GM13976 (cell line): ENCODE measurements around the gene TPD52L2.

Source experiments
- DNase-seq: peaks from one replicate; pipeline ENCODE4 v3.0.0; 2012; ENCODE audit warnings: low spot score
- CTCF ChIP-seq: IDR thresholded peaks from 2 replicates; pipeline ENCODE4 v1.5.1; 2012; ENCODE audit warnings: borderline replicate concordance, mild to moderate bottlenecking; ENCODE audit not compliant: insufficient read depth; ENCODE audit errors: extremely low read depth, missing control alignments, control extremely low read depth
- in situ Hi-C: fragments of 300-500 bp; cut with MboI; formaldehyde crosslinking; loops from one replicate; pipeline ENCODE4 v1.12.0; 2022; ENCODE audit warnings: low sequenced_read_pairs, mixed read lengths, inconsistent platforms; ENCODE audit not compliant: unreplicated experiment

TPD52L2 gene

GRCh38 chr20:63898882-63899558 is 34.0 kb downstream of the TPD52L2 start:
- in situ Hi-C loops: no loop called here
- TF ChIP-seq CTCF: no peak
- no peak for DNase-seq

GRCh38 chr20:63900413-63900812 is 35.3 kb downstream of the TPD52L2 start:
- in situ Hi-C loops: no loop called here
- no peak for TF ChIP-seq CTCF
- DNase-seq: no peak

GRCh38 chr20:63903796-63904561 is 38.9 kb downstream of the TPD52L2 start:
- in situ Hi-C loops: no loop called here
- no peak for TF ChIP-seq CTCF
- DNase-seq: no peak

- in situ Hi-C loops: no loop called here
- DNase-seq: peak; percentile 48
- no peak for TF ChIP-seq CTCF
Measured at GRCh38 chr20:63908008-63908682, 43.1 kb downstream of the TPD52L2 start.

GRCh38 chr20:63911176-63911575 is 46.1 kb downstream of the TPD52L2 start:
- DNase-seq: no peak
- no peak for TF ChIP-seq CTCF

GRCh38 chr20:63913768-63914167 is 48.7 kb downstream of the TPD52L2 start:
- DNase-seq: no peak
- in situ Hi-C loops: no loop called here
- no peak for TF ChIP-seq CTCF

More at GRCh38 chr20:63911176-63911575, 46.1 kb downstream of the TPD52L2 start:
- in situ Hi-C loops: no loop called here
